Measurements from ENCODE around the gene INPP5D. TPM values are rescaled to one million over a fixed set of nuclear protein-coding genes. Genes with fewer than 3 reads are reported as not detected.
A peak's percentile ranks its signal among the peaks of the same experiment; 100 is the strongest.

INPP5D gene
- total and polyA plus RNA-seq, 2 of the 13 experiments (the other 11 are each of a cell fraction or from before 2014, with no cell fraction given), result 16.7 to 18.0 TPM

DNA sequence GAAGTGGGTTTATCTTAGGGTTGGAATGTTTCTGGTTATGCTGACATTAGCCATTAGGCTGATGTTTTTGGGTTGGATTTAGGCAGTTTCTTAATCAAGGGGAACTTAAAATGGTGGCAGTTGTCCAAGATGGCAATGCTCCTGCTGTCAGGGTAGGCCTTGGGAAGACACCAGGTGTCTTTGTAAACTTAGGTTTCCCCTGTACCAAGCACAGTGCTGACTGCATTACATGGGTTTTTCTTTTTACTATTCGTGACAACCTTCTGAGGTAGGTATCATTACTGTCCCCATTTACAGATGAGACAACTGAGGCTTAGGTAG, 190.8 kb downstream of the INPP5D start:
- Histone ChIP-seq H3K79me2 (ENCODE audit: insufficient read depth, low read length) (peaks cover 37% of the 10 kb centered on the region), H3K4me1 (ENCODE audit: insufficient read depth, low read length) (peaks cover 50% of the 10 kb centered on the region), H3K27me3 (ENCODE audit: control insufficient read depth in 1 of 2, insufficient read depth in 2 of 2, low read length in 2 of 2) (no peaks in the 10 kb centered on the region; a peak in 1 of 5 replicates), H3K36me3 (replicated peaks in 1 of 2; ENCODE audit: control insufficient read depth in 1 of 2, insufficient read depth in 2 of 2, low read length in 2 of 2) (peaks cover 3 to 7% of the 10 kb centered on the region in 2 experiments; a peak in 4 of 5 replicates), H3K27ac (ENCODE audit: extremely low read length, insufficient read depth, low read length) (peak overlapping the region; percentile 43), H4K20me1 (ENCODE audit: insufficient read depth, low read length) (peaks cover 3% of the 10 kb centered on the region; the same call in 1 of the 2 replicates), H3K4me3 (replicated peaks in 1 of 3; ENCODE audit: insufficient read depth in 1 of 3, low read depth in 2 of 3, low read length in 3 of 3) (peak overlapping the region; percentile 25 to 88 (median 41); a peak in 5 of 6 replicates), H2AFZ (ENCODE audit: low read length) (peak overlapping the region; percentile 94), H3K9me3 (ENCODE audit: low read length) (no peaks in the 10 kb centered on the region), H3K4me2 (ENCODE audit: low read depth, low read length) (peak overlapping the region; percentile 71), H3K9ac (ENCODE audit: insufficient read depth, low read depth, low read length) (peak overlapping the region; percentile 61)
- POLR2A ChIA-PET, result interaction anchor here (0.8 to 1.4 kb wide), 6 partner anchors 20 to 393 kb away, joined by 3 to 9 read pairs (median 3); partner anchors contain the start of genes DGKD and INPP5D
- DNase-seq (ENCODE audit: low spot score) (no peak), ATAC-seq (no peak), FAIRE-seq (no peak)
- intact Hi-C loops (cut with micrococcal nuclease; ENCODE audit: unreplicated experiment) (loop anchor here (1.0 to 10.0 kb wide), 5 partner anchors 104 to 489 kb away; partner anchors contain the start of genes DGKD and NGEF), in situ Hi-C loops (cut with HindIII; ENCODE audit: extremely low pct_ligation_motif_present, low pct_unique_long_range_greater_than_20kb) (loop anchor here (5.0 kb wide), 1 partner anchor 394 kb away; no protein-coding TSS in a partner anchor)
- CTCF ChIA-PET (ENCODE audit: low intra/inter-chr PET ratio, low total read pairs), result interaction anchor here (1.2 to 2.1 kb wide), 3 partner anchors 152 to 398 kb away, joined by 3 to 10 read pairs (median 4); no protein-coding TSS in a partner anchor
- BruUV-seq (replicated peaks), result no TSS peak
- WGBS (ENCODE audit: low lambda C conversion rate), result 3% methylated on average over 1 of the region's 1 CpG
- no peak for TF ChIP-seq FOXO1 (CRISPR knock-in tag; IDR thresholded peaks at IDR 0.05)
- peak; percentile 82 for TF ChIP-seq ZMYM2 (CRISPR knock-in tag; IDR thresholded peaks at IDR 0.05)
- TF ChIP-seq PBX2 (CRISPR knock-in tag; IDR thresholded peaks at IDR 0.05), result 0 out of 2 replicates have a peak, but pooled peaks have one; percentile 25
- no peak for TF ChIP-seq ZFP1 (CRISPR knock-in tag; IDR thresholded peaks at IDR 0.05)
- TF ChIP-seq RCOR2 (CRISPR knock-in tag; IDR thresholded peaks at IDR 0.05), result peak; percentile 99; the same call in 1 of the 2 replicates
- no peak for TF ChIP-seq ZNF781 (CRISPR knock-in tag; IDR thresholded peaks at IDR 0.05; ENCODE audit: borderline replicate concordance, not compliant biosample characterization)
- TF ChIP-seq RARA (CRISPR knock-in tag; IDR thresholded peaks at IDR 0.05), result no peak
- 0 out of 2 replicates have a peak, but pooled peaks have one; percentile 10 for TF ChIP-seq ZNF224 (CRISPR knock-in tag; IDR thresholded peaks at IDR 0.05)
- TF ChIP-seq NFATC3 (CRISPR knock-in tag; IDR thresholded peaks at IDR 0.05), result 0 out of 2 replicates have a peak, but pooled peaks have one; percentile 14
- TF ChIP-seq EHMT2 (IDR thresholded peaks at IDR 0.05; ENCODE audit: borderline replicate concordance, low read depth, low read length), result 0 out of 2 replicates have a peak, but pooled peaks have one; percentile 77
- 0 out of 2 replicates have a peak, but pooled peaks have one; percentile 4 for TF ChIP-seq ZNF550 (CRISPR knock-in tag; IDR thresholded peaks at IDR 0.05; ENCODE audit: borderline replicate concordance)
- 0 out of 2 replicates have a peak, but pooled peaks have one; percentile 67 for TF ChIP-seq ZNF670 (CRISPR knock-in tag; IDR thresholded peaks at IDR 0.05; ENCODE audit: borderline replicate concordance)
- peak; percentile 100 for TF ChIP-seq CHD4 (IDR thresholded peaks at IDR 0.05; ENCODE audit: borderline replicate concordance, low read length)
- 0 out of 2 replicates have a peak, but pooled peaks have one; percentile 8 for TF ChIP-seq RARG (CRISPR knock-in tag; IDR thresholded peaks at IDR 0.05; ENCODE audit: low read depth)
- no peak for TF ChIP-seq DMAP1 (CRISPR knock-in tag; IDR thresholded peaks at IDR 0.05)
- TF ChIP-seq RORA (CRISPR knock-in tag; IDR thresholded peaks at IDR 0.05), result no peak
- TF ChIP-seq ZNF318 (CRISPR knock-in tag; IDR thresholded peaks at IDR 0.05), result peak; percentile 7; the same call in 1 of the 2 replicates
